Caki2 (cell line): ENCODE measurements around the gene COL4A2. TPM values are rescaled to one million over a fixed set of nuclear protein-coding genes. Genes with fewer than 3 reads are reported as not detected.
"Not testable (repeated sequence)": the region's sequence is repeated elsewhere in the genome, so short reads cannot be mapped to it uniquely, and the experiment has no call there.

Experiments used
- DNase-seq: peaks from one replicate; pipeline ENCODE4 v3.0.0-alpha.2; 2015; ENCODE audit warnings: low read depth
- in situ Hi-C: cut with HindIII; loops from 2 replicates; pipeline ENCODE4 v1.10.0; 2016; ENCODE audit warnings: low sequenced_read_pairs, low pct_unique_long_range_greater_than_20kb, mixed read lengths
- total RNA-seq: library from RNA; depleted of rRNA; stranded (reverse); fragments of >200 nt; shearing (Covaris generic); gene quantifications from 2 replicates; pipeline ENCODE4 v1.2.3, GENCODE V29; 2014; ENCODE audit warnings: low replicate concordance

Gene COL4A2
- total RNA-seq, 1 experiment from 2014 or later: 412 TPM

GRCh38 chr13:110475117-110475516 lies 168.0 kb downstream of the COL4A2 start:
- in situ Hi-C loops: no loop called here
- no peak for DNase-seq

DNA sequence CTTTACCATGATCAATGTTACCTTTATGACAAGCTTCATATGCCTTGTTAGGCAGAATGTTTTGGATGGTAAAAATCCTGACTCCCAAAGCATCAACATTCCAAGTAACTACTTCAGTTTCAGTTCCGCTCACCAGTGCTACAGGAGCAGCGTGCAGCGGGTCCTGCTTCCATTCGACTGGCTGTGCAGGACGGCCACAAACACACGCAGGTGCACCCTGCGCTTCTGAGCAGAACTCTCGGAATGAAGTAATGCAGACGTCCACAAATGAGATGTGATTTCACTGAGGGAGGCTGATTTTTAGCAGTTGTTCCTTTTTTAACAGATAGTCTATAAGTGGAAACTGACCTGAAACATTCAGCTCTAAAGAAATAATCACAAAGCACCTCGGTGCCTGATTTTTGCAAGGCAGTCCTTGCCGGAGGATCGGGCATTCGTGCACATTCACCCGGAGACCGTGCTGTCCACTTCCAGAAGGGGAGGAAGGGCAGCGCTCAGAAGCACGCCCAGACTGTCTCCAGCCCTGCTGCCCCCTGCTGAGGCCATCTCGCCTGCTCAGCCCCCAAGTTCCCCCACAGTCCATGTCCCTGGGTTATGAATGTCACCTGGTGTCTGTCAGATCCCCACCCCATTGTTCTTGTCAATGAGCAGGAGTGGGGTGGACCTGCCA lies 168.6 kb downstream of the COL4A2 start:
- no peak for DNase-seq
- in situ Hi-C loops: no loop called here

GRCh38 chr13:110476220-110476617 lies 169.1 kb downstream of the COL4A2 start:
- in situ Hi-C loops: no loop called here
- DNase-seq: no peak

DNA sequence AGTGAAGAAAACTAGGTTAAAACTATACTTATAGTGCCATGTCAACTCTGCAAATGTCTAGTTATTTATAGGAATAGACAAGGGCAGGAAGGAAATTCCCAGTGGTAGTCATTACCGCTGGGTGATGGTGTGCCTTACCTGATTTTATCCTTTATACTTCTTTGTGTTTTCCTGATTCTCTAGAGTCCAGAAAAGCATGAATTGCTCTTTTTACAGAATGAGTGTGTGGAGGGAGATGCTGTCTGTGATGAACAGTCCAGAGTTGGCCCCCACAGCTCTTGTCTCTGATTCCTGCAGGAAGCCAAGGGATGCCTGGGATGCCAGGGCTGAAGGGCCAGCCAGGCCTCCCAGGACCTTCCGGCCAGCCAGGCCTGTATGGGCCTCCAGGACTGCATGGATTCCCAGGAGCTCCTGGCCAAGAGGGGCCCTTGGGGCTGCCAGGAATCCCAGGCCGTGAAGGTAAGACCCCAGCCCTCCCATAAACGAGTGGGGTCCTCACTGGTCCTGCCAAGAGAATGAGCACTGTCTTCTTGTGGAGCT lies 170.7 kb downstream of the COL4A2 start:
- in situ Hi-C loops: no loop called here

GRCh38 chr13:110478405-110479214 lies 171.5 kb downstream of the COL4A2 start:
- in situ Hi-C loops: no loop called here
- DNase-seq: no peak

More for the DNA sequence above, 170.7 kb downstream of the COL4A2 start:
- no peak for DNase-seq

DNA sequence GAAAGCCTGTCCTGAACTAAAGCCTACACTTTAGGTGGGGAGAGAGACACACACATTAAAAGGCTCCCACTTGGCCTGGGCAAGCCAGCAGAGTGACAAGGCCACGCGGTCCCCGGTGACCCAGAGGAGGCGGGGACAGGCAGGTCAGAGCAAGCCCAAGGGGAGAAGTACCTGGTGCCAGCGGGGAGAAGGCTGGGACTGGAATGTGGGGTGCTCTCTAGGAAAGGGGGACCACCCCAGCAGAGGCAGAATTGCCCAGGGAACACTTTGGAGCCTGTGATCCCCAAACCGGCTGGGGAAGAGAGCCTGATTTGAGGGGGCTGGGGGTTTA lies 172.1 kb downstream of the COL4A2 start:
- no peak for DNase-seq
- in situ Hi-C loops: no loop called here

GRCh38 chr13:110479648-110480047 lies 172.6 kb downstream of the COL4A2 start:
- in situ Hi-C loops: no loop called here
- no peak for DNase-seq

- no peak for DNase-seq
- in situ Hi-C loops: no loop called here
Measured at GRCh38 chr13:110480161-110480560, 173.1 kb downstream of the COL4A2 start.

GRCh38 chr13:110483386-110483968 lies 176.4 kb downstream of the COL4A2 start:
- in situ Hi-C loops: no loop called here

GRCh38 chr13:110484290-110485048 lies 177.4 kb downstream of the COL4A2 start:
- in situ Hi-C loops: no loop called here

More at GRCh38 chr13:110483386-110483968, 176.4 kb downstream of the COL4A2 start:
- DNase-seq: no peak

DNA sequence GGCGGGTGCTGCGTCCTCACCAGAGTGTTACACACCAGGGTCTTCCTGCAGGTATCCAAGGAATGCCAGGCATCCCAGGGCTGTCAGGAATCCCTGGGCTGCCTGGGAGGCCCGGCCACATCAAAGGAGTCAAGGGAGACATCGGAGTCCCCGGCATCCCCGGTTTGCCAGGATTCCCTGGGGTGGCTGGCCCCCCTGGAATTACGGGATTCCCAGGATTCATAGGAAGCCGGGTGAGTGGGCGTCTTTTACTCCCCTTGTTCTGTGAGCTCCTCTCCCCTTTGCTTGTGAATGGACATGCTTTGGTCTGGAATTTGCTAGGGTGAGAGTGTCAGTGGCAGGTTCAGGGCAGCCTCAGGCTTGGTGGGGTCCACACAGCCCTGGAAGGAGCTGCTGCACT lies 178.5 kb downstream of the COL4A2 start:
- DNase-seq: peak; percentile 13
- in situ Hi-C loops: no loop called here

More at GRCh38 chr13:110484290-110485048, 177.4 kb downstream of the COL4A2 start:
- no peak for DNase-seq

DNA sequence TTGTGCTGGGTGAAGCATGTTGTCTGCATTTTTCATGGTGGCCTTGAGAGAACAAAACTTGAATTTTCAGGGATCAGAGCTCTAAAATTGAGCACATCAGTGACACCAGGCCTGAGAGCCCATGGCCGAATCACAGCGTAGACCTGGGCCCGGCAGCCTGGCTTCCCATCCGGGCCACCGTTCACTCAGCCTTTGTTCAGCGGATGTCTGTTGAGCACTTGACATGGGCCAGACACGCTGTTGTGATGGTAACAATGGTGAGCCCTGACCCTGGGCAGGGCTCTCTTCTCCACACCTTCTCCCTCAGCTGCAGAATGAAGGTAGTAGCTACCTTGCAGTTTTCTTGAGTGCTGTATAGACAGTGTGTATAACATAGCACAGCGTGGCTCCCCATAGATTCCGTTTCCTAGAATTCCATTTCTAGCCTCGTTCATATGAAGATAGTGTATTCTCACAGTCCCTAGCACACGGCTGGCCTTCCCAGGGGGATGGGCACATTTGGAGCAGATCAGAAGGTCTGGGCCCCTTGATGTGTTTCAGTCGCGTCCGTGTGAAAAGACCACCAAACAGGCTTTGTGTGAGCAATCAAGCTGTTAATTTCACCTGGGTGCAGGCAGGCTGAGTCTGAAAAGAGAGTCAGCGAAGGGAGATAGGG lies 179.1 kb downstream of the COL4A2 start:
- DNase-seq: no peak
- in situ Hi-C loops: no loop called here

DNA sequence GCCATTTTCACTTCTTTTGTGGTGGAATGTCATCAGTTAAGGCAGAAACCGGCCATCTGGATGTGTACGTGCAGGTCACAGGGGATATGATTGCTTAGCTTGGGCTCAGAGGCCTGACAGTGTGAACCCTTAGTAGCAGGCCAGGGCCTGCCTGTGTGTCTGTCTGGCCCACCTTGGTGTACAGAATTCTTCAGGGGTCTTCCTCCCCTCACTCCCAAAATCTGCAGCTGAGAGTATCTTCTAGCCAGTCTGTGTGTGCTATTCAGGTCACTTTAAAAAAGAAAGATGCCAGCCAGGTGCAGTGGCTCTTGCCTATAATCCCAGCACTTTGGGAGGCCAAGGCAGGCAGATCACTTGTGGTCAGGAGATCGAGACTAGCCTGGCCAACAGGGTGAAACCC lies 179.8 kb downstream of the COL4A2 start:
- in situ Hi-C loops, DNase-seq: not testable (repeated sequence)

DNA sequence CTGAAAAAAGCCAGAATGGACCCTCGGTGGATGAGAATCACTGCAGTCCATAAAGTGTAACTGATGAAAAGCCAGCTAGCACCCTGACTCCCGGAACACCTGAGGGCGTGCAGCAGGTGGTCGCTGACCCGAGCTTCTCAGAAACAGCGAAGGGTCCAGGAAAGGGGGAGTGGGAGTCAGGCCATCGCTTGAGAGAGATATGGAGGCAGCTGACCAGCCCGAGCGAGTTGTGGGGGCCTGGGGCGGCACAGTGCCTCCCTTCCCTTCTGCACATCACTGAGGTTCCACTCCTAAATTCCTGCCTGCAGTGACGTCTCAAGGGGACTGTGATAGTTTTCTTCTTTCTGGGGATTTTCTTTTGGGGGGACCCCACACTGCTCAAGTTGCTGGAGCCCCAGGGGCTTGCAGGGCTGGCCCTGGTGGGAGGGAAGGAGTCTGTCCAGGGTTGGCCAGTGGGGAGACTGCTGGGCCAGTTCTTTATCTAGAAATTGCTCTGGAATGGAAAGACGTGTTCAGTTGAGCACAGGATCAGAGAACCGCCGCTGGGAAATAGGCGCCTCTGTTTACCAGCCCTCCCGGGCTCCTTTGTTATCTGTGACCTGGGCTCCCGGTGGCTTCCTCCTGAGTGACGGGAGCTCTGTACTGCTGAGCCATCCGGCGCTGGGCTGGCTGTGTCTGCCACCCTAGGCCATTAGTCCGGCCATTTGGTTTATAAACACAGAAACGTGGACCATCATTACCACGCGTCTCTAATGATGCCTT lies 183.1 kb downstream of the COL4A2 start:
- DNase-seq: no peak
- in situ Hi-C loops: no loop called here

- DNase-seq: no peak
- in situ Hi-C loops: no loop called here
Measured at GRCh38 chr13:110491869-110492678, 185.0 kb downstream of the COL4A2 start.

DNA sequence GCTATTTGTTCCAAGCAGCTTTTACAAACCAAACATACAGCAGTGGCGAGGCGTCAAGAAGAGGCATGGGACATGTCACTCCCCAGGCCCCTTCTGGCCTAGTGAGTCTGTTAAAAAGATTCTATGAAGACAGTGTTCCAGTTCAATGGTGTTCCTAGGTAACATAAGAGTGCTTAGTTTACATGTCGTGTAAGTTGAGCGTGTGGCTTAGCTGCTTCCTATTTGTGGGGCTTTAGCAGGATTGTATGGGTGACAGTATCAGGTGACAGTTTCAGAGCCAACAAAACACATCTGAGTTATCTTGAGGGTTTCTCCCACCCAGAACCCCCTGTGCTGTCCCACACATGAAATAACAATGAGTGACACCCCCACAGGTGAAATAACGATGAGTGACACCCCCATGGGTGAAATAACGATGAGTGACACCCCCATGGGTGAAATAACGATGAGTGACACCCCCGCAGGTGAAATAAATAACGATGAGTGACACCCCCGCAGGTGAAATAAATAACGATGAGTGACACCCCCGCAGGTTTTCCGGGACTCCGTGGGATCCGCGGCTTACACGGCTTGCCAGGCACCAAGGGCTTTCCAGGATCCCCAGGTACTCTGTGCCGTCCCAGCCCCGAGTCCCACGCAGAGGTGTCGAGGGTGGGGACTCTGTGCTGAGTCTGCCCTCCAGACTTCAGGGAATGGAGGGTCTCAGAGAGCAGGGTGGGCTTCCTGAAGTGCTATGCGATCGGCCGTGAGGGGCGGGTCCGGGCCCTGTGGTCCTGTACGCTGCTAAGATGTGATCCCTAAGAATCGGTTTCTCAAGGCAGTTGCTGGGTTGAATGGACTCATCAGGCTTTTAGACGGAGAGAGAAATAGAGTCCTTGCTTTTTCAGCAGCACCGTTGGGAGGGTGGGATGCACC lies 185.9 kb downstream of the COL4A2 start:
- in situ Hi-C loops: no loop called here
- no peak for DNase-seq
